Fibroblast of pulmonary artery (primary cell): ENCODE data around the gene SHANK3.

ENCODE experiments used
- DNase-seq: peaks from one replicate; pipeline ENCODE4 v3.0.0-alpha.2; 2010; ENCODE audit warnings: low read depth
- H3K4me3 ChIP-seq: replicated peaks from 2 replicates; pipeline ENCODE4 v1.5.1; 2011; ENCODE audit warnings: low read depth, mild to moderate bottlenecking, control low read depth, low read length, moderate library complexity
- TF ChIP-seq, protein P1 (sequence below): IDR thresholded peaks from 2 replicates; pipeline ENCODE4 v1.5.1; 2011; ENCODE audit warnings: mild to moderate bottlenecking, control low read depth, low read length, inconsistent platforms; ENCODE audit errors: missing control alignments

The SHANK3 gene

GRCh38 chr22:50720301-50721256 is 48.0 kb downstream of the SHANK3 start:
- no peak for DNase-seq
- TF ChIP-seq, protein P1, sequence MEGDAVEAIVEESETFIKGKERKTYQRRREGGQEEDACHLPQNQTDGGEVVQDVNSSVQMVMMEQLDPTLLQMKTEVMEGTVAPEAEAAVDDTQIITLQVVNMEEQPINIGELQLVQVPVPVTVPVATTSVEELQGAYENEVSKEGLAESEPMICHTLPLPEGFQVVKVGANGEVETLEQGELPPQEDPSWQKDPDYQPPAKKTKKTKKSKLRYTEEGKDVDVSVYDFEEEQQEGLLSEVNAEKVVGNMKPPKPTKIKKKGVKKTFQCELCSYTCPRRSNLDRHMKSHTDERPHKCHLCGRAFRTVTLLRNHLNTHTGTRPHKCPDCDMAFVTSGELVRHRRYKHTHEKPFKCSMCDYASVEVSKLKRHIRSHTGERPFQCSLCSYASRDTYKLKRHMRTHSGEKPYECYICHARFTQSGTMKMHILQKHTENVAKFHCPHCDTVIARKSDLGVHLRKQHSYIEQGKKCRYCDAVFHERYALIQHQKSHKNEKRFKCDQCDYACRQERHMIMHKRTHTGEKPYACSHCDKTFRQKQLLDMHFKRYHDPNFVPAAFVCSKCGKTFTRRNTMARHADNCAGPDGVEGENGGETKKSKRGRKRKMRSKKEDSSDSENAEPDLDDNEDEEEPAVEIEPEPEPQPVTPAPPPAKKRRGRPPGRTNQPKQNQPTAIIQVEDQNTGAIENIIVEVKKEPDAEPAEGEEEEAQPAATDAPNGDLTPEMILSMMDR, result no peak
- H3K4me3 ChIP-seq, result no peak overlapping the region

GRCh38 chr22:50721257-50721844 is 48.7 kb downstream of the SHANK3 start:
- H3K4me3 ChIP-seq, result no peak overlapping the region
- TF ChIP-seq, protein P1, result no peak
- DNase-seq, result no peak

DNA sequence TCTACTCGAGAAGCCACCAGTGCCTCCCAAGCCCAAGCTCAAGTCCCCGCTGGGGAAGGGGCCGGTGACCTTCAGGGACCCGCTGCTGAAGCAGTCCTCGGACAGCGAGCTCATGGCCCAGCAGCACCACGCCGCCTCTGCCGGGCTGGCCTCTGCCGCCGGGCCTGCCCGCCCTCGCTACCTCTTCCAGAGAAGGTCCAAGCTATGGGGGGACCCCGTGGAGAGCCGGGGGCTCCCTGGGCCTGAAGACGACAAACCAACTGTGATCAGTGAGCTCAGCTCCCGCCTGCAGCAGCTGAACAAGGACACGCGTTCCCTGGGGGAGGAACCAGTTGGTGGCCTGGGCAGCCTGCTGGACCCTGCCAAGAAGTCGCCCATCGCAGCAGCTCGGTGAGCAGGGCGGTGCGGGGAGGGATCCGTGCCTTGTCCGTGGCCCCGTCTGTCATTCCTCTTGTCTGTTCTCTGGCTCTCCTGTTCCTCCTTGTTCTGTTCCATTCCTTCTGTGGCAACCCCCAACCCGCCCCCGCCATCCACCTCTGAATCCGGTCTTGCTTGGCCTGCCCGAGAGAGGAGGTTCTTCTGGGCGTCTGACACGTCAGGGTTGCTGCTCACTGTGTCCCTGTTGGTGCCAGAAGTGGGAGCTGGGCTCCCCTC is 49.6 kb downstream of the SHANK3 start:
- no peak overlapping the region for H3K4me3 ChIP-seq
- no peak for DNase-seq
- TF ChIP-seq, protein P1, result no peak
